GM23338 (cell line): Measurements from ENCODE around the gene NCDN.

Experiments
- CREB1 ChIP-seq: fragments of 250-450 bp; sonication (Bioruptor Pico); IDR thresholded peaks from 2 replicates; pipeline ENCODE4 v1.5.0; 2020; ENCODE audit warnings: low read depth, mild to moderate bottlenecking, moderate library complexity
- EZH2 ChIP-seq: fragments of 200-600 bp; sonication (generic); IDR thresholded peaks from one replicate; pipeline ENCODE4 v1.8.0; 2017; ENCODE audit warnings: antibody characterized with exemption, mild to moderate bottlenecking, low read depth; ENCODE audit not compliant: unreplicated experiment
- POLR2AphosphoS5 ChIP-seq: IDR thresholded peaks from 2 replicates; pipeline ENCODE4 v1.6.1; 2016; ENCODE audit warnings: antibody characterized with exemption, low read depth
- STAT1 ChIP-seq: IDR thresholded peaks from one replicate; pipeline ENCODE4 v1.6.1; 2016; ENCODE audit warnings: antibody characterized with exemption; ENCODE audit not compliant: unreplicated experiment
- ZNF114 ChIP-seq: fragments of 250-450 bp; sonication (Bioruptor Pico); IDR thresholded peaks from 2 replicates; pipeline ENCODE4 v1.5.0; 2020; ENCODE audit warnings: mild to moderate bottlenecking, moderate library complexity
- ZNF331 ChIP-seq: fragments of 250-450 bp; sonication (Bioruptor Pico); IDR thresholded peaks from 2 replicates; pipeline ENCODE4 v1.5.0; 2020; ENCODE audit warnings: low read depth, mild to moderate bottlenecking, moderate library complexity
- TF ChIP-seq, protein P1 (sequence below), 2 experiments: fragments of 200-600 bp in 1 of 2; sonication (generic) in 1 of 2; conservative IDR thresholded peaks; 2 replicates each; pipeline versions ENCODE4 v1.5.1 to v1.6.1; 2016 to 2017; ENCODE audit warnings: antibody characterized with exemption in 2 of 2, low read depth in 2 of 2, mild to moderate bottlenecking in 2 of 2, moderate library complexity in 1 of 2
- TF ChIP-seq, protein P2 (sequence below): IDR thresholded peaks from one replicate; pipeline ENCODE4 v1.6.1; 2018; ENCODE audit warnings: antibody characterized with exemption; ENCODE audit not compliant: unreplicated experiment
- TF ChIP-seq, protein P3 (sequence below): IDR thresholded peaks from 2 replicates; pipeline ENCODE4 v1.6.1; 2016; ENCODE audit warnings: antibody characterized with exemption

DNA sequence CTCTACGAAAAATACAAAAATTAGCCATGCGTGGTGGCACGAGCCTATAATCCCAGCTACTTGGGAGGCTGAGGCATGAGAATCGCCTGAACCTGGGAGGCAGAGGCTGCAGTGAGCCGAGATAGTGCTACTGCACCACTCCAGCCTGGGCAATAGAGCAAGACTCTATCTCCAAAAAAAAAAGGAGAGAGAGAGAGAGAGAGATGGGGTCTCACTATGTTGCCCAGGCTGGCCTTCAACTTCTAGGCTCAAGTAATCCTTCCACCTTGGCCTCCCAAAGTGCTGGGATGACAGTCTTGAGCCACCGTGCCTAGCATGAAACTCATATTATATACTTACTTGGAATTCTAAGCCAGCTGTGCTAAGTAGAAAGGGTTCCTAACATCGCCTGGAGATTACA lies 54.1 kb downstream of the NCDN start:
- TF ChIP-seq POLR2AphosphoS5: no peak
- TF ChIP-seq, protein P1, sequence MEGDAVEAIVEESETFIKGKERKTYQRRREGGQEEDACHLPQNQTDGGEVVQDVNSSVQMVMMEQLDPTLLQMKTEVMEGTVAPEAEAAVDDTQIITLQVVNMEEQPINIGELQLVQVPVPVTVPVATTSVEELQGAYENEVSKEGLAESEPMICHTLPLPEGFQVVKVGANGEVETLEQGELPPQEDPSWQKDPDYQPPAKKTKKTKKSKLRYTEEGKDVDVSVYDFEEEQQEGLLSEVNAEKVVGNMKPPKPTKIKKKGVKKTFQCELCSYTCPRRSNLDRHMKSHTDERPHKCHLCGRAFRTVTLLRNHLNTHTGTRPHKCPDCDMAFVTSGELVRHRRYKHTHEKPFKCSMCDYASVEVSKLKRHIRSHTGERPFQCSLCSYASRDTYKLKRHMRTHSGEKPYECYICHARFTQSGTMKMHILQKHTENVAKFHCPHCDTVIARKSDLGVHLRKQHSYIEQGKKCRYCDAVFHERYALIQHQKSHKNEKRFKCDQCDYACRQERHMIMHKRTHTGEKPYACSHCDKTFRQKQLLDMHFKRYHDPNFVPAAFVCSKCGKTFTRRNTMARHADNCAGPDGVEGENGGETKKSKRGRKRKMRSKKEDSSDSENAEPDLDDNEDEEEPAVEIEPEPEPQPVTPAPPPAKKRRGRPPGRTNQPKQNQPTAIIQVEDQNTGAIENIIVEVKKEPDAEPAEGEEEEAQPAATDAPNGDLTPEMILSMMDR (conservative IDR thresholded peaks at IDR 0.05; ENCODE audit: low read depth in 2 of 2): no peak
- no peak for TF ChIP-seq ZNF331 (CRISPR knock-in tag)
- TF ChIP-seq EZH2: no peak
- TF ChIP-seq, protein P2, sequence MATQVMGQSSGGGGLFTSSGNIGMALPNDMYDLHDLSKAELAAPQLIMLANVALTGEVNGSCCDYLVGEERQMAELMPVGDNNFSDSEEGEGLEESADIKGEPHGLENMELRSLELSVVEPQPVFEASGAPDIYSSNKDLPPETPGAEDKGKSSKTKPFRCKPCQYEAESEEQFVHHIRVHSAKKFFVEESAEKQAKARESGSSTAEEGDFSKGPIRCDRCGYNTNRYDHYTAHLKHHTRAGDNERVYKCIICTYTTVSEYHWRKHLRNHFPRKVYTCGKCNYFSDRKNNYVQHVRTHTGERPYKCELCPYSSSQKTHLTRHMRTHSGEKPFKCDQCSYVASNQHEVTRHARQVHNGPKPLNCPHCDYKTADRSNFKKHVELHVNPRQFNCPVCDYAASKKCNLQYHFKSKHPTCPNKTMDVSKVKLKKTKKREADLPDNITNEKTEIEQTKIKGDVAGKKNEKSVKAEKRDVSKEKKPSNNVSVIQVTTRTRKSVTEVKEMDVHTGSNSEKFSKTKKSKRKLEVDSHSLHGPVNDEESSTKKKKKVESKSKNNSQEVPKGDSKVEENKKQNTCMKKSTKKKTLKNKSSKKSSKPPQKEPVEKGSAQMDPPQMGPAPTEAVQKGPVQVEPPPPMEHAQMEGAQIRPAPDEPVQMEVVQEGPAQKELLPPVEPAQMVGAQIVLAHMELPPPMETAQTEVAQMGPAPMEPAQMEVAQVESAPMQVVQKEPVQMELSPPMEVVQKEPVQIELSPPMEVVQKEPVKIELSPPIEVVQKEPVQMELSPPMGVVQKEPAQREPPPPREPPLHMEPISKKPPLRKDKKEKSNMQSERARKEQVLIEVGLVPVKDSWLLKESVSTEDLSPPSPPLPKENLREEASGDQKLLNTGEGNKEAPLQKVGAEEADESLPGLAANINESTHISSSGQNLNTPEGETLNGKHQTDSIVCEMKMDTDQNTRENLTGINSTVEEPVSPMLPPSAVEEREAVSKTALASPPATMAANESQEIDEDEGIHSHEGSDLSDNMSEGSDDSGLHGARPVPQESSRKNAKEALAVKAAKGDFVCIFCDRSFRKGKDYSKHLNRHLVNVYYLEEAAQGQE: no peak
- TF ChIP-seq STAT1: no peak
- TF ChIP-seq CREB1: no peak
- no peak for TF ChIP-seq ZNF114 (CRISPR knock-in tag)
- TF ChIP-seq, protein P3, sequence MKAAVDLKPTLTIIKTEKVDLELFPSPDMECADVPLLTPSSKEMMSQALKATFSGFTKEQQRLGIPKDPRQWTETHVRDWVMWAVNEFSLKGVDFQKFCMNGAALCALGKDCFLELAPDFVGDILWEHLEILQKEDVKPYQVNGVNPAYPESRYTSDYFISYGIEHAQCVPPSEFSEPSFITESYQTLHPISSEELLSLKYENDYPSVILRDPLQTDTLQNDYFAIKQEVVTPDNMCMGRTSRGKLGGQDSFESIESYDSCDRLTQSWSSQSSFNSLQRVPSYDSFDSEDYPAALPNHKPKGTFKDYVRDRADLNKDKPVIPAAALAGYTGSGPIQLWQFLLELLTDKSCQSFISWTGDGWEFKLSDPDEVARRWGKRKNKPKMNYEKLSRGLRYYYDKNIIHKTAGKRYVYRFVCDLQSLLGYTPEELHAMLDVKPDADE: no peak
